Activated CD4-positive, alpha-beta T cell treated with anti-CD3 and anti-CD28 coated beads for 36 hours (primary cell): ENCODE measurements around the gene RNF213. TPM values are rescaled to one million over a fixed set of nuclear protein-coding genes. Genes with fewer than 3 reads are reported as not detected.
A peak's percentile ranks its signal among the peaks of the same experiment; 100 is the strongest.

Source experiments
- ATAC-seq: fragments of 200-7000 bp; cut with Tn5 transposase; one replicate; pipeline ENCODE4 v1.10.0; 2021; ENCODE audit warnings: mild to moderate bottlenecking, moderate library complexity
- CTCF ChIA-PET: fragments of 350-600 bp; sonication (Branson Sonifier 250); formaldehyde crosslinking; loops from one replicate; lab custom pipeline; 2021; ENCODE audit warnings: antibody characterized with exemption; lab: Charles Lee
- POLR2A ChIA-PET: fragments of 350-600 bp; sonication (Branson Sonifier 250); formaldehyde crosslinking; loops from one replicate; lab custom pipeline; 2021; ENCODE audit warnings: antibody characterized with exemption, inconsistent platforms; lab: Charles Lee
- DNase-seq: peaks from one replicate; pipeline ENCODE4 v3.0.0-alpha.2; 2020
- H3K27ac Mint-ChIP-seq: one replicate; pipeline ENCODE4 v1.8.0; 2021; ENCODE audit warnings: mixed read lengths
- H3K27me3 Mint-ChIP-seq: one replicate; pipeline ENCODE4 v1.8.0; 2021; ENCODE audit warnings: mixed read lengths
- H3K36me3 Mint-ChIP-seq: one replicate; pipeline ENCODE4 v1.8.0; 2021; ENCODE audit warnings: low read depth, mixed read lengths
- H3K4me1 Mint-ChIP-seq: one replicate; pipeline ENCODE4 v1.8.0; 2021; ENCODE audit warnings: mixed read lengths
- H3K4me3 Mint-ChIP-seq: one replicate; pipeline ENCODE4 v1.8.0; 2021; ENCODE audit warnings: mild to moderate bottlenecking, moderate library complexity, mixed read lengths
- H3K9me3 Mint-ChIP-seq: one replicate; pipeline ENCODE4 v1.8.0; 2021; ENCODE audit warnings: low read depth, mixed read lengths
- intact Hi-C, 2 experiments: fragments of 100-400 bp; cut with DNase I in 1 of 2; cut with micrococcal nuclease in 1 of 2; formaldehyde crosslinking; loops; one replicate each; pipeline versions ENCODE4 v1.14.2 to v1.15.1; 2022 to 2024; cut with DNase I, micrococcal nuclease
- total RNA-seq, 2 experiments: library from RNA; stranded (reverse); gene quantifications; one replicate each; pipeline ENCODE4 v1.2.3, GENCODE V29; 2021

The RNF213 gene
- total RNA-seq, 2 experiments from 2014 or later, result 334 to 366 TPM

- H3K36me3 Mint-ChIP-seq, result peaks cover 24% of the 10 kb centered on the region
- peak overlapping the region; percentile 89 for H3K4me3 Mint-ChIP-seq
- no peaks in the 10 kb centered on the region for H3K27me3 Mint-ChIP-seq
- intact Hi-C loops, result loop anchor here (1.0 to 2.0 kb wide), 8 partner anchors 34 to 614 kb away; partner anchors contain the start of genes EIF4A3 (in 1 of the 2), GAA (in 1 of the 2) and TBC1D16 (in 1 of the 2)
- ATAC-seq (peak; percentile 87), DNase-seq (peak; percentile 95)
- ChIA-PET POLR2A (interaction anchor here (0.6 to 1.5 kb wide), 5 partner anchors 33 to 75 kb away, joined by 3 to 4 read pairs (median 4); no protein-coding TSS in a partner anchor), CTCF (interaction anchor here (0.6 to 1.4 kb wide), 3 partner anchors 33 to 484 kb away, joined by 3 to 4 read pairs (median 4); no protein-coding TSS in a partner anchor)
- no peaks in the 10 kb centered on the region for H3K9me3 Mint-ChIP-seq
- H3K4me1 Mint-ChIP-seq, result peaks cover 27% of the 10 kb centered on the region
- peak overlapping the region; percentile 92 for H3K27ac Mint-ChIP-seq
These were observed 41.5 kb upstream of the RNF213 start for GRCh38 chr17:80219013-80219762.

- Mint-ChIP-seq H3K4me3 (peak overlapping the region; percentile 89), H3K36me3 (peaks cover 26% of the 10 kb centered on the region), H3K27ac (peak overlapping the region; percentile 92), H3K27me3 (no peaks in the 10 kb centered on the region), H3K9me3 (no peaks in the 10 kb centered on the region), H3K4me1 (peaks cover 31% of the 10 kb centered on the region)
- ChIA-PET CTCF (interaction anchor here (0.7 to 1.4 kb wide), 2 partner anchors 33 to 135 kb away, joined by 3 to 4 read pairs; no protein-coding TSS in a partner anchor), POLR2A (interaction anchor here (1.0 to 1.5 kb wide), 2 partner anchors 42 to 74 kb away, joined by 3 to 4 read pairs; no protein-coding TSS in a partner anchor)
- DNase-seq, result no peak
- intact Hi-C loops, result loop anchor here (1.0 to 2.0 kb wide), 8 partner anchors 34 to 614 kb away; partner anchors contain the start of genes EIF4A3 (in 1 of the 2), GAA (in 1 of the 2) and TBC1D16 (in 1 of the 2)
- ATAC-seq, result peak; percentile 42
These were observed 40.9 kb upstream of the RNF213 start for GRCh38 chr17:80219763-80220053.

- intact Hi-C loops, result no loop called here
- DNase-seq (peak; percentile 84), ATAC-seq (peak; percentile 55)
- peaks cover 26% of the 10 kb centered on the region for H3K36me3 Mint-ChIP-seq
- peak within 1 kb of the TSS; percentile 92 for H3K27ac Mint-ChIP-seq
- no peaks in the 10 kb centered on the region for H3K9me3 Mint-ChIP-seq
- peak within 1 kb of the TSS; percentile 89 for H3K4me3 Mint-ChIP-seq
- peaks cover 31% of the 10 kb centered on the region for H3K4me1 Mint-ChIP-seq
- ChIA-PET CTCF (interaction anchor here (1.4 kb wide), 1 partner anchor 32 kb away, joined by 4 read pairs; no protein-coding TSS in a partner anchor), POLR2A (interaction anchor here (1.5 kb wide), 1 partner anchor 42 kb away, joined by 4 read pairs; no protein-coding TSS in a partner anchor)
- no peaks in the 10 kb centered on the region for H3K27me3 Mint-ChIP-seq
These were observed 40.5 kb upstream of the RNF213 start, which contains the start of the genes SGSH and SLC26A11 for GRCh38 chr17:80220054-80220735. Gene SGSH, minus strand, starts transcription at chr17:80220333. Its CDS starts 20 bp downstream, at chr17:80220313. Gene SLC26A11, plus strand, starts transcription at chr17:80220427. Its CDS starts 1,134 bp downstream, at chr17:80221561.

- DNase-seq (peak; percentile 34), ATAC-seq (no peak)
- Mint-ChIP-seq H3K4me1 (peaks cover 31% of the 10 kb centered on the region), H3K27me3 (no peaks in the 10 kb centered on the region), H3K36me3 (peaks cover 23% of the 10 kb centered on the region), H3K4me3 (peak overlapping the region; percentile 64), H3K9me3 (no peaks in the 10 kb centered on the region), H3K27ac (no peak overlapping the region)
- ChIA-PET CTCF (no interaction called here), POLR2A (interaction anchor here (1.5 kb wide), 1 partner anchor 41 kb away, joined by 4 read pairs; no protein-coding TSS in a partner anchor)
- intact Hi-C loops, result no loop called here
These were observed 39.9 kb upstream of the RNF213 start for GRCh38 chr17:80220736-80221215.

- DNase-seq (no peak), ATAC-seq (no peak)
- no peaks in the 10 kb centered on the region for H3K9me3 Mint-ChIP-seq
- H3K36me3 Mint-ChIP-seq, result peaks cover 18% of the 10 kb centered on the region
- peaks cover 27% of the 10 kb centered on the region for H3K4me1 Mint-ChIP-seq
- ChIA-PET CTCF (no interaction called here), POLR2A (no interaction called here)
- H3K27me3 Mint-ChIP-seq, result no peaks in the 10 kb centered on the region
- H3K27ac Mint-ChIP-seq, result peak overlapping the region; percentile 37
- peak overlapping the region; percentile 64 for H3K4me3 Mint-ChIP-seq
- intact Hi-C loops, result no loop called here
These were observed 39.1 kb upstream of the RNF213 start for GRCh38 chr17:80221351-80222105.

GRCh38 chr17:80222376-80223141 is 38.1 kb upstream of the RNF213 start:
- DNase-seq (no peak), ATAC-seq (no peak)
- H3K4me1 Mint-ChIP-seq, result peaks cover 26% of the 10 kb centered on the region
- H3K36me3 Mint-ChIP-seq, result peaks cover 12% of the 10 kb centered on the region
- H3K9me3 Mint-ChIP-seq, result no peaks in the 10 kb centered on the region
- H3K4me3 Mint-ChIP-seq, result no peak overlapping the region
- intact Hi-C loops, result no loop called here
- H3K27me3 Mint-ChIP-seq, result no peaks in the 10 kb centered on the region
- ChIA-PET POLR2A (interaction anchor here (0.8 kb wide), 1 partner anchor 72 kb away, joined by 5 read pairs; no protein-coding TSS in a partner anchor), CTCF (no interaction called here)
- H3K27ac Mint-ChIP-seq, result no peak overlapping the region

- DNase-seq (no peak), ATAC-seq (no peak)
- Mint-ChIP-seq H3K27ac (no peak overlapping the region), H3K36me3 (peaks cover 9% of the 10 kb centered on the region), H3K27me3 (no peaks in the 10 kb centered on the region), H3K9me3 (no peaks in the 10 kb centered on the region), H3K4me1 (peaks cover 23% of the 10 kb centered on the region), H3K4me3 (no peak overlapping the region)
- intact Hi-C loops, result no loop called here
- ChIA-PET POLR2A (interaction anchor here (0.8 kb wide), 1 partner anchor 73 kb away, joined by 5 read pairs; no protein-coding TSS in a partner anchor), CTCF (no interaction called here)
These were observed 37.4 kb upstream of the RNF213 start for GRCh38 chr17:80223142-80223815.

- H3K36me3 Mint-ChIP-seq, result peaks cover 7% of the 10 kb centered on the region
- H3K27ac Mint-ChIP-seq, result peak overlapping the region; percentile 53
- ATAC-seq, result no peak
- peaks cover 16% of the 10 kb centered on the region for H3K4me1 Mint-ChIP-seq
- DNase-seq, result no peak
- ChIA-PET CTCF (no interaction called here), POLR2A (no interaction called here)
- intact Hi-C loops, result no loop called here
- no peak overlapping the region for H3K4me3 Mint-ChIP-seq
- H3K9me3 Mint-ChIP-seq, result no peaks in the 10 kb centered on the region
- H3K27me3 Mint-ChIP-seq, result no peaks in the 10 kb centered on the region
These were observed 36.7 kb upstream of the RNF213 start for GRCh38 chr17:80223838-80224497.

- H3K4me1 Mint-ChIP-seq, result peaks cover 14% of the 10 kb centered on the region
- peaks cover 5% of the 10 kb centered on the region for H3K36me3 Mint-ChIP-seq
- no peaks in the 10 kb centered on the region for H3K9me3 Mint-ChIP-seq
- H3K27me3 Mint-ChIP-seq, result no peaks in the 10 kb centered on the region
- intact Hi-C loops, result no loop called here
- no peak overlapping the region for H3K27ac Mint-ChIP-seq
- DNase-seq, result no peak
- ChIA-PET CTCF (no interaction called here), POLR2A (no interaction called here)
- ATAC-seq, result no peak
- no peak overlapping the region for H3K4me3 Mint-ChIP-seq
These were observed 36.0 kb upstream of the RNF213 start for GRCh38 chr17:80224683-80225082.
